ENCODE results near the gene PLXND1.

DNA sequence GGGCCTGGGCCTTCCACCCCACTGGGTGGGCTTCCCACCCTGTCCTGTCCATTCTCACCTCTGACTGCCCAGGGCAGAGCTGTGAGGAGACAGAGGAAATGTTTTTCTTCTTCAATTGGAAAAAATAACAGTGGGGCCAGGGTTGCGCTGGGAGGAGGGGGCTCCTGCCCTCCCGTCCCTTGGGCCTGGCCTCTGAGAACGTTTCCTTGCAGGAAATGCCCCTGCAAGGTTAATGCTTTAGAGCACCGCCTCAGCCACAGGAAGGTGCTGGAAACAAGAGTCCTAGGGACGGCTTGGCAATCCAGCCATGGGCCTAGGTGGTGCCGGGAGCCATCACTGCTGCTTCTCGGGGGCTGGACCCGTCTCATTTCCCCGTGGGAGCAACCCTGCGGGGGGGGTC, 3.8 kb upstream of the PLXND1 start:
- no peak for TF ChIP-seq EZH2phosphoT487 (IDR thresholded peaks at IDR 0.05; ENCODE audit: borderline replicate concordance, low read depth, low read length)
- no peak for TF ChIP-seq CTCF (conservative IDR thresholded peaks at IDR 0.05; ENCODE audit: low read length)
